Adrenal gland (tissue), 5 donors: ENCODE data around the gene TNS4.

Experiments
- POLR2A ChIP-seq, 2 donors: fragments of 450-650 bp; IDR thresholded peaks; one replicate each; pipeline ENCODE4 v1.6.1; 2017; ENCODE audit warnings: antibody characterized with exemption in 2 of 2, mild to moderate bottlenecking in 2 of 2, moderate library complexity in 1 of 2
- TF ChIP-seq, protein P1 (sequence below), 6 experiments: fragments of 450-650 bp in 4 of 6; fragments of 200-600 bp in 2 of 6; sonication (generic) in 1 of 6; IDR thresholded peaks; 1 replicate in 5 of 6; 2 replicates in 1 of 6; pipeline versions ENCODE4 v1.5.1 to v1.8.0; 2016 to 2021; ENCODE audit warnings: antibody characterized with exemption in 6 of 6, mild to moderate bottlenecking in 2 of 6, moderate library complexity in 1 of 6
- donor health status: DM: no; HTN: no; CAD: no.

DNA sequence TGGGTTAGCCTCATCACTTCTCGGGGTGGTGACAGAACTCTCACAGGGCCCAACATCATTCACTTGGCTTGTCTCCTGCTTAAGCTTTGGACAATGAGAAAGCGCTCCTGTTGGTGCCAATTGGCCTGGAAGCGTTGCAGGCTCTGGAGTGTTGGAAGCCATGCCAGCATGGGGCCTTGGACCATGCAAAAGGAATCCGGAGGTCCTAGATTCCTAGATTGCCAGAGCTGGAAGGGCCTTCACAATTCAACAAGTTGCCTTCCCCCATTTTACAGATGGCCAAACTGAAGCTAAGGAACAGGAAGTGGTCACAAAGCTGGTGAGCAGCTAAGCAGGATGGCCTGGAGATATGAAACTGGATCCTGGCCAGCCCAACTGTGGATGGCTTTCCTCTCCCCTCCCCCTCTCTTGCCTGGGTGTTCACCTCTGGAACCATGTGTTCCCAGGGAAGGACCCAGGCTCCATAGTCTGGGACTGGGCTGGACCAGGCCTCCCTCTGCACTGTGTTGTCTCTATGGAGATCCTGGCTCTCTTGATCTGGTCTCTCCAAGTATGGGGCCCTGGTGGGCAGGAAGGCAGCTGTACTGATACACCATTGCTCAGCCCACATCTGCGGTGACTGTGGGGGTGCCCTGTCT, 64.2 kb downstream of the TNS4 start:
- TF ChIP-seq, protein P1, sequence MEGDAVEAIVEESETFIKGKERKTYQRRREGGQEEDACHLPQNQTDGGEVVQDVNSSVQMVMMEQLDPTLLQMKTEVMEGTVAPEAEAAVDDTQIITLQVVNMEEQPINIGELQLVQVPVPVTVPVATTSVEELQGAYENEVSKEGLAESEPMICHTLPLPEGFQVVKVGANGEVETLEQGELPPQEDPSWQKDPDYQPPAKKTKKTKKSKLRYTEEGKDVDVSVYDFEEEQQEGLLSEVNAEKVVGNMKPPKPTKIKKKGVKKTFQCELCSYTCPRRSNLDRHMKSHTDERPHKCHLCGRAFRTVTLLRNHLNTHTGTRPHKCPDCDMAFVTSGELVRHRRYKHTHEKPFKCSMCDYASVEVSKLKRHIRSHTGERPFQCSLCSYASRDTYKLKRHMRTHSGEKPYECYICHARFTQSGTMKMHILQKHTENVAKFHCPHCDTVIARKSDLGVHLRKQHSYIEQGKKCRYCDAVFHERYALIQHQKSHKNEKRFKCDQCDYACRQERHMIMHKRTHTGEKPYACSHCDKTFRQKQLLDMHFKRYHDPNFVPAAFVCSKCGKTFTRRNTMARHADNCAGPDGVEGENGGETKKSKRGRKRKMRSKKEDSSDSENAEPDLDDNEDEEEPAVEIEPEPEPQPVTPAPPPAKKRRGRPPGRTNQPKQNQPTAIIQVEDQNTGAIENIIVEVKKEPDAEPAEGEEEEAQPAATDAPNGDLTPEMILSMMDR (IDR thresholded peaks at IDR 0.05): no peak
- no peak for TF ChIP-seq POLR2A (IDR thresholded peaks at IDR 0.05)
